Measurements from ENCODE around the gene CNGA3. TPM values are rescaled to one million over a fixed set of nuclear protein-coding genes. Genes with fewer than 3 reads are reported as not detected.
A peak's percentile ranks its signal among the peaks of the same experiment; 100 is the strongest.
"Not testable (repeated sequence)": the region's sequence is repeated elsewhere in the genome, so short reads cannot be mapped to it uniquely, and the experiment has no call there.

The CNGA3 gene
- total RNA-seq, 1 experiment from 2014 or later = not detected

- DNase-seq (ENCODE audit: low spot score) = no peak
- in situ Hi-C loops (cut with HindIII; ENCODE audit: low sequenced_read_pairs) = no loop called here
Measured at GRCh38 chr2:98422449-98422848, 76.2 kb downstream of the CNGA3 start.

- DNase-seq (ENCODE audit: low spot score) = no peak
- in situ Hi-C loops (cut with HindIII; ENCODE audit: low sequenced_read_pairs) = no loop called here
Measured at GRCh38 chr2:98426771-98427170, 80.5 kb downstream of the CNGA3 start.

- DNase-seq (ENCODE audit: low spot score) = no peak
- in situ Hi-C loops (cut with HindIII; ENCODE audit: low sequenced_read_pairs) = no loop called here
Measured at GRCh38 chr2:98432145-98432544, 85.9 kb downstream of the CNGA3 start.

- in situ Hi-C loops (cut with HindIII; ENCODE audit: low sequenced_read_pairs) = no loop called here
- DNase-seq (ENCODE audit: low spot score) = no peak
Measured at GRCh38 chr2:98433363-98433964, 87.2 kb downstream of the CNGA3 start.

- in situ Hi-C loops (cut with HindIII; ENCODE audit: low sequenced_read_pairs) = no loop called here
- no peak for DNase-seq (ENCODE audit: low spot score)
Measured at GRCh38 chr2:98434492-98434891, 88.2 kb downstream of the CNGA3 start.

GRCh38 chr2:98435670-98436069, 89.4 kb downstream of the CNGA3 start:
- in situ Hi-C loops (cut with HindIII; ENCODE audit: low sequenced_read_pairs); DNase-seq (ENCODE audit: low spot score): not testable (repeated sequence)

- in situ Hi-C loops (cut with HindIII; ENCODE audit: low sequenced_read_pairs) = no loop called here
- DNase-seq (ENCODE audit: low spot score) = no peak
Measured at GRCh38 chr2:98436734-98437133, 90.5 kb downstream of the CNGA3 start.

- no peak for DNase-seq (ENCODE audit: low spot score)
- in situ Hi-C loops (cut with HindIII; ENCODE audit: low sequenced_read_pairs) = no loop called here
Measured at GRCh38 chr2:98438190-98439133, 92.2 kb downstream of the CNGA3 start.

GRCh38 chr2:98441706-98442450, 95.6 kb downstream of the CNGA3 start:
- in situ Hi-C loops (cut with HindIII; ENCODE audit: low sequenced_read_pairs) = no loop called here
- no peak for DNase-seq (ENCODE audit: low spot score)

- DNase-seq (ENCODE audit: low spot score) = no peak
- in situ Hi-C loops (cut with HindIII; ENCODE audit: low sequenced_read_pairs) = no loop called here
Measured at GRCh38 chr2:98442488-98442887, 96.2 kb downstream of the CNGA3 start.

GRCh38 chr2:98444436-98445176, 98.3 kb downstream of the CNGA3 start, which contains the start of gene INPP4A:
INPP4A (plus strand) TSS chr2:98444858; CDS start chr2:98520049, 75,191 bp downstream.
- DNase-seq (ENCODE audit: low spot score) = peak; percentile 74
- in situ Hi-C loops (cut with HindIII; ENCODE audit: low sequenced_read_pairs) = no loop called here

- in situ Hi-C loops (cut with HindIII; ENCODE audit: low sequenced_read_pairs) = no loop called here
- DNase-seq (ENCODE audit: low spot score) = peak; percentile 52
Measured at GRCh38 chr2:98445177-98445682, 99.0 kb downstream of the CNGA3 start.

- peak; percentile 81 for DNase-seq (ENCODE audit: low spot score)
- in situ Hi-C loops (cut with HindIII; ENCODE audit: low sequenced_read_pairs) = no loop called here
Measured at GRCh38 chr2:98445683-98446581, 99.7 kb downstream of the CNGA3 start.

GRCh38 chr2:98446850-98447249, 100.6 kb downstream of the CNGA3 start:
- in situ Hi-C loops (cut with HindIII; ENCODE audit: low sequenced_read_pairs) = no loop called here
- DNase-seq (ENCODE audit: low spot score) = peak; percentile 51
